ENCODE measurements around the gene MED31.

GRCh38 chr17:6700948-6701307 lies 49.5 kb upstream of the MED31 start:
- TF ChIP-seq POLR2A (IDR thresholded peaks at IDR 0.05) (no peak), CTCF (IDR thresholded peaks at IDR 0.05) (no peak)

Data from testis (tissue), 2 donors.